Activated B cell treated with CpG ODN at 0.5 μM for 24 hours (primary cell): Measurements from ENCODE around the gene OVOL1. TPM values are rescaled to one million over a fixed set of nuclear protein-coding genes. Genes with fewer than 3 reads are reported as not detected.
A peak's percentile ranks its signal among the peaks of the same experiment; 100 is the strongest.

Experiments
- ATAC-seq: fragments of 200-7000 bp; cut with Tn5 transposase; one replicate; pipeline ENCODE4 v1.10.0; 2021; ENCODE audit warnings: low read depth, mild to moderate bottlenecking, moderate library complexity
- CTCF ChIA-PET: fragments of 350-600 bp; sonication (Branson Sonifier 250); formaldehyde crosslinking; loops from one replicate; lab custom pipeline; 2021; ENCODE audit warnings: antibody characterized with exemption; lab: Charles Lee
- POLR2A ChIA-PET: fragments of 350-600 bp; sonication (Branson Sonifier 250); formaldehyde crosslinking; loops from one replicate; lab custom pipeline; 2021; ENCODE audit warnings: antibody characterized with exemption; lab: Charles Lee
- DNase-seq: peaks from one replicate; pipeline ENCODE4 v3.0.0; 2022
- H3K27ac Mint-ChIP-seq: one replicate; pipeline ENCODE4 v1.8.0; 2020; ENCODE audit warnings: mixed read lengths
- H3K27me3 Mint-ChIP-seq: one replicate; pipeline ENCODE4 v1.8.0; 2021; ENCODE audit warnings: mixed read lengths
- H3K36me3 Mint-ChIP-seq: one replicate; pipeline ENCODE4 v1.8.0; 2021; ENCODE audit warnings: low read depth, mixed read lengths
- H3K4me1 Mint-ChIP-seq: one replicate; pipeline ENCODE4 v1.8.0; 2021; ENCODE audit warnings: mixed read lengths
- H3K4me3 Mint-ChIP-seq: one replicate; pipeline ENCODE4 v1.8.0; 2020; ENCODE audit warnings: mild to moderate bottlenecking, mixed read lengths
- H3K9me3 Mint-ChIP-seq: one replicate; pipeline ENCODE4 v1.8.0; 2020; ENCODE audit warnings: mixed read lengths
- CTCF ChIP-seq: fragments of 200-600 bp; IDR thresholded peaks from one replicate; pipeline ENCODE4 v1.8.0; 2022; ENCODE audit warnings: antibody characterized with exemption, mild to moderate bottlenecking
- intact Hi-C: fragments of 100-400 bp; cut with micrococcal nuclease; formaldehyde crosslinking; loops from one replicate; pipeline ENCODE4 v1.15.1; 2024
- total RNA-seq: library from RNA; stranded (reverse); gene quantifications from 2 replicates; pipeline ENCODE4 v1.2.3, GENCODE V29; 2022

The OVOL1 gene
- total RNA-seq, 1 donor from 2014 or later = 0.09 TPM

- POLR2A ChIA-PET = interaction anchor here (0.5 to 4.8 kb wide), 15 partner anchors 9 to 619 kb away, joined by 3 to 46 read pairs (median 5); partner anchors contain the start of genes AP5B1, CFL1, FOSL1 and KAT5
- Mint-ChIP-seq H3K27me3 (peaks cover 6% of the 10 kb centered on the region), H3K36me3 (no peaks in the 10 kb centered on the region), H3K9me3 (no peaks in the 10 kb centered on the region), H3K27ac (peak overlapping the region; percentile 80), H3K4me1 (peaks cover 40% of the 10 kb centered on the region), H3K4me3 (no peak overlapping the region)
- intact Hi-C loops = loop anchor here (1.0 kb wide), 2 partner anchors 11 to 27 kb away; partner anchors contain the start of gene AP5B1
- no peak for TF ChIP-seq CTCF
- ATAC-seq (peak; percentile 93), DNase-seq (peak; percentile 52)
- CTCF ChIA-PET = interaction anchor here (0.8 to 3.7 kb wide), 6 partner anchors 11 to 86 kb away, joined by 3 to 41 read pairs (median 4); partner anchors contain the start of genes AP5B1 and KAT5
These were observed 4.9 kb downstream of the OVOL1 start for GRCh38 chr11:65791719-65792213.

GRCh38 chr11:65792456-65792855 lies 5.6 kb downstream of the OVOL1 start:
- POLR2A ChIA-PET = interaction anchor here (0.6 to 4.8 kb wide), 10 partner anchors 9 to 475 kb away, joined by 3 to 46 read pairs (median 6); partner anchors contain the start of genes AP5B1, CFL1, FOSL1 and KAT5
- peaks cover 6% of the 10 kb centered on the region for H3K27me3 Mint-ChIP-seq
- no peaks in the 10 kb centered on the region for H3K9me3 Mint-ChIP-seq
- peaks cover 38% of the 10 kb centered on the region for H3K4me1 Mint-ChIP-seq
- ATAC-seq (no peak), DNase-seq (no peak)
- TF ChIP-seq CTCF = no peak
- no peaks in the 10 kb centered on the region for H3K36me3 Mint-ChIP-seq
- peak overlapping the region; percentile 80 for H3K27ac Mint-ChIP-seq
- CTCF ChIA-PET = interaction anchor here (0.9 to 3.7 kb wide), 5 partner anchors 12 to 87 kb away, joined by 3 to 41 read pairs (median 4); partner anchors contain the start of genes AP5B1 and KAT5
- intact Hi-C loops = no loop called here
- H3K4me3 Mint-ChIP-seq = no peak overlapping the region

GRCh38 chr11:65793144-65793581 lies 6.3 kb downstream of the OVOL1 start:
- peaks cover 6% of the 10 kb centered on the region for H3K27me3 Mint-ChIP-seq
- no peak for TF ChIP-seq CTCF
- no peaks in the 10 kb centered on the region for H3K9me3 Mint-ChIP-seq
- intact Hi-C loops = no loop called here
- peaks cover 34% of the 10 kb centered on the region for H3K4me1 Mint-ChIP-seq
- ATAC-seq = no peak
- ChIA-PET CTCF (interaction anchor here (2.0 to 3.7 kb wide), 2 partner anchors 13 to 25 kb away, joined by 11 to 41 read pairs; partner anchors contain the start of gene AP5B1), POLR2A (interaction anchor here (2.4 to 4.8 kb wide), 2 partner anchors 13 to 66 kb away, joined by 15 to 46 read pairs; partner anchors contain the start of genes AP5B1, CFL1 and MUS81)
- no peak overlapping the region for H3K27ac Mint-ChIP-seq
- no peak overlapping the region for H3K4me3 Mint-ChIP-seq
- H3K36me3 Mint-ChIP-seq = no peaks in the 10 kb centered on the region
- DNase-seq = no peak

GRCh38 chr11:65793625-65794400 lies 7.0 kb downstream of the OVOL1 start:
- Mint-ChIP-seq H3K36me3 (no peaks in the 10 kb centered on the region), H3K4me3 (no peak overlapping the region), H3K27ac (no peak overlapping the region), H3K4me1 (peaks cover 29% of the 10 kb centered on the region), H3K27me3 (peaks cover 6% of the 10 kb centered on the region), H3K9me3 (no peaks in the 10 kb centered on the region)
- no peak for TF ChIP-seq CTCF
- ATAC-seq (no peak), DNase-seq (no peak)
- ChIA-PET POLR2A (interaction anchor here (1.2 kb wide), 1 partner anchor 10 kb away, joined by 3 read pairs; no protein-coding TSS in a partner anchor), CTCF (no interaction called here)
- intact Hi-C loops = no loop called here
